HG02798 (cell line): ENCODE results near the gene DNAJC7.

ENCODE experiments used
- ATAC-seq: cut with Tn5 transposase; IDR thresholded peaks from one replicate; pipeline ENCODE4 v1.9.1; 2021; ENCODE audit warnings: mild to moderate bottlenecking; ENCODE audit not compliant: unreplicated experiment, poor library complexity

DNAJC7 gene

GRCh38 chr17:41930009-41930832 lies 87.0 kb downstream of the DNAJC7 start, which contains the start of gene ODAD4:
ODAD4 (plus strand) TSS chr17:41930617; CDS start chr17:41930724, 107 bp downstream.
- ATAC-seq, result peak; percentile 95

DNA sequence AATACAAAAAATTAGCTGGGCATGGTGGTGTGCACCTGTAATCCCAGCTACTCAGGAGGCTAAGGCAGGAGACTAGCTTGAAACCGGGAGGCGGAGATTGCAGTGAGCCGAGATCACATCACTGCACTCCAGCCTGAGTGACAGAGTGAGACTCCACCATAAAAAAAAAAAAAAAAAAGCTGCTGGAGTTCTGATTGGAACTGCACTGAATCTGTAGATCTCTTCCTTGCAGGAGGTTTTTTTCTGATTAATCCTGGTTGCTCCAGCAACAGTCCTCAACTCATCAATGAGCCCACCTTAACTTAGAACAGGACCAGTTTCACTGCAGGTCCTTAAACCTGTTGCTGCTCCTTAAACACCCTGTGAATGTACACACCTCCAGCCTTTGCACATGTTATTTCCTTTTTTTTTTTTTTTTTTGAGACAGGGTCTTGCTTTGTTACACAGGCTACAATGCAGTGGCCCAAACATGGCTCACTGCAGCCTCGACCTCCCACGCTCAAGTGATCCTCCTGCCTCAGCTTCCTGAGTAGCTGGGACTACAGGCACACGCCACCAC lies 88.5 kb downstream of the DNAJC7 start:
- no peak for ATAC-seq
